Activated CD4-positive, alpha-beta T cell treated with anti-CD3 and anti-CD28 coated beads, Interleukin-2, Interleukin-6, amounts not matched to agents 100 ng/mL and 50 ng/mL, durations not matched to agents 16 hours and 8 hours (primary cell): ENCODE results near the gene KPNB1.
A peak's percentile ranks its signal among the peaks of the same experiment; 100 is the strongest.

Experiments used
- DNase-seq: peaks from one replicate; pipeline ENCODE4 v3.0.0-alpha.2; 2020

Gene KPNB1

GRCh38 chr17:47733047-47733673 lies 83.4 kb downstream of the KPNB1 start, which contains the start of gene TBX21:
TSS of gene TBX21 (plus strand) at chr17:47733236. CDS start at chr17:47733455, 219 bp downstream.
- peak; percentile 96 for DNase-seq

GRCh38 chr17:47733674-47734410 lies 84.1 kb downstream of the KPNB1 start:
- no peak for DNase-seq

- no peak for DNase-seq
Measured at GRCh38 chr17:47735139-47735464, 85.4 kb downstream of the KPNB1 start.
